Mammary epithelial cell (primary cell): Measurements from ENCODE around the gene DENND6A.

Experiments used
- EZH2 ChIP-seq: IDR thresholded peaks from 2 replicates; pipeline ENCODE4 v1.6.1; 2012; ENCODE audit warnings: low read length, inconsistent platforms, borderline replicate concordance
- TF ChIP-seq, protein P1 (sequence below), 2 donors: IDR thresholded peaks in 1 of 2; conservative IDR thresholded peaks in 1 of 2; 2 replicates each; pipeline ENCODE4 v1.5.1; 2011 to 2012; ENCODE audit warnings: inconsistent platforms in 2 of 2, low read length in 2 of 2, mild to moderate bottlenecking in 2 of 2, control low read depth in 1 of 2, low read depth in 1 of 2; ENCODE audit not compliant: insufficient read depth in 1 of 2; ENCODE audit errors: extremely low read depth in 1 of 2

DNA sequence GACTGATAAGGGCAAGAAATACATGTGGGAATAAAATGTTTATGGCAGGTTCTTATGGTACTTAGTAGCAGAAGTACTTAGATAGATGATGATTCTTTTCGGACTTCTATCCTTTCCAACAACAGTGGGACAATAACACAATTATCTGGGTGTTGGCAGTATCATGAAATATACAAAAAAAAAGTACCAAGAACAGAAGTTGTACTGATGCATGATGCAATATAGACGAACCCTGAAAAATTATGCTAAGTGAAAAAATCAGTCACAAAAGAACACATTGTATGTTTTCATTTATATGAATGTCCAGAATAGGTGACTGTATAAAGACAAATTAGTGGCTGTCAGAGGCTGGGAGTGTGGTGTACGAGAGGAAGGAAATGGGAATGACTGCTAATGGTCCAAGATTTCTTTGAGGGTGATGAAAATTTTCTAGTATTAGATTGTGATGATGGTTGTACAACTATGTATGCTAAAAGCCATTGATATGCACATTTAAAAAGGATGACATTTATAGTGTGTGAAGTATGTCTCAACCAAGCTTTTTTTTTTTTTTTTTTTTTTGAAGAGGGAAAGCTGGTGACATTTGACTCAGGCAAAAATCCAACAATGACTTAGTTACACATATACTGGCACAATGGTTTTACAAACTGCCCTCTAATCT, 116.8 kb downstream of the DENND6A start:
- TF ChIP-seq, protein P1, sequence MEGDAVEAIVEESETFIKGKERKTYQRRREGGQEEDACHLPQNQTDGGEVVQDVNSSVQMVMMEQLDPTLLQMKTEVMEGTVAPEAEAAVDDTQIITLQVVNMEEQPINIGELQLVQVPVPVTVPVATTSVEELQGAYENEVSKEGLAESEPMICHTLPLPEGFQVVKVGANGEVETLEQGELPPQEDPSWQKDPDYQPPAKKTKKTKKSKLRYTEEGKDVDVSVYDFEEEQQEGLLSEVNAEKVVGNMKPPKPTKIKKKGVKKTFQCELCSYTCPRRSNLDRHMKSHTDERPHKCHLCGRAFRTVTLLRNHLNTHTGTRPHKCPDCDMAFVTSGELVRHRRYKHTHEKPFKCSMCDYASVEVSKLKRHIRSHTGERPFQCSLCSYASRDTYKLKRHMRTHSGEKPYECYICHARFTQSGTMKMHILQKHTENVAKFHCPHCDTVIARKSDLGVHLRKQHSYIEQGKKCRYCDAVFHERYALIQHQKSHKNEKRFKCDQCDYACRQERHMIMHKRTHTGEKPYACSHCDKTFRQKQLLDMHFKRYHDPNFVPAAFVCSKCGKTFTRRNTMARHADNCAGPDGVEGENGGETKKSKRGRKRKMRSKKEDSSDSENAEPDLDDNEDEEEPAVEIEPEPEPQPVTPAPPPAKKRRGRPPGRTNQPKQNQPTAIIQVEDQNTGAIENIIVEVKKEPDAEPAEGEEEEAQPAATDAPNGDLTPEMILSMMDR (conservative IDR thresholded peaks at IDR 0.05 in 1 of 2, IDR thresholded peaks at IDR 0.05 in 1 of 2; ENCODE audit: extremely low read depth in 1 of 2, insufficient read depth in 1 of 2, low read depth in 1 of 2, low read length in 2 of 2): no peak
- no peak for TF ChIP-seq EZH2
